Measurements from ENCODE around the gene ARHGDIG.

DNA sequence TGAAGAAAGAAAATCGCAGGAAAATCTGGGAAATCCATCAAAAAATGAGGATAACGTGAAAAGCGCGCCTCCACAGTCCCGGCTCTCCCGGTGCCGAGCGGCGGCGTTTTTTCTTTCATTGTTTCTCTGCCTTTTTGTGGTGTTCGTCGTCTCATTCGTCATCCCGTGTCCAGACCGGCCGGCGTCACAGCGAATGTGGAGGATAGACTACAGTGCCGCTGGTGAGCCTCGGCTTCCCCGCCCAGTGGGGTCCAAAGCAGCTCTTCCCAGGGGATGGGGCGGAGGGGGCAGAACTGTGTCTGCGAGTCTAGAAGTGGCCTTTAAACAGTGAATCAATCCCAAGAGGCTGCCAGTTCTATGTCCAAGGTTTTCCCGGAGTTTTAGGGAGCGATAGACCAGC is 25.9 kb upstream of the ARHGDIG start:
- TF ChIP-seq, protein P1, sequence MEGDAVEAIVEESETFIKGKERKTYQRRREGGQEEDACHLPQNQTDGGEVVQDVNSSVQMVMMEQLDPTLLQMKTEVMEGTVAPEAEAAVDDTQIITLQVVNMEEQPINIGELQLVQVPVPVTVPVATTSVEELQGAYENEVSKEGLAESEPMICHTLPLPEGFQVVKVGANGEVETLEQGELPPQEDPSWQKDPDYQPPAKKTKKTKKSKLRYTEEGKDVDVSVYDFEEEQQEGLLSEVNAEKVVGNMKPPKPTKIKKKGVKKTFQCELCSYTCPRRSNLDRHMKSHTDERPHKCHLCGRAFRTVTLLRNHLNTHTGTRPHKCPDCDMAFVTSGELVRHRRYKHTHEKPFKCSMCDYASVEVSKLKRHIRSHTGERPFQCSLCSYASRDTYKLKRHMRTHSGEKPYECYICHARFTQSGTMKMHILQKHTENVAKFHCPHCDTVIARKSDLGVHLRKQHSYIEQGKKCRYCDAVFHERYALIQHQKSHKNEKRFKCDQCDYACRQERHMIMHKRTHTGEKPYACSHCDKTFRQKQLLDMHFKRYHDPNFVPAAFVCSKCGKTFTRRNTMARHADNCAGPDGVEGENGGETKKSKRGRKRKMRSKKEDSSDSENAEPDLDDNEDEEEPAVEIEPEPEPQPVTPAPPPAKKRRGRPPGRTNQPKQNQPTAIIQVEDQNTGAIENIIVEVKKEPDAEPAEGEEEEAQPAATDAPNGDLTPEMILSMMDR (conservative IDR thresholded peaks at IDR 0.05; ENCODE audit: low read depth in 2 of 2) = no peak
- TF ChIP-seq STAT1 (IDR thresholded peaks at IDR 0.05; ENCODE audit: unreplicated experiment) (no peak), POLR2AphosphoS5 (IDR thresholded peaks at IDR 0.05; ENCODE audit: low read depth) (no peak), JUNB (IDR thresholded peaks at IDR 0.05; ENCODE audit: unreplicated experiment) (no peak), EZH2 (IDR thresholded peaks at IDR 0.05; ENCODE audit: low read depth, unreplicated experiment) (no peak), EZH2phosphoT487 (IDR thresholded peaks at IDR 0.05; ENCODE audit: unreplicated experiment) (no peak), CREB1 (CRISPR knock-in tag; IDR thresholded peaks at IDR 0.05; ENCODE audit: low read depth) (no peak), ETS1 (IDR thresholded peaks at IDR 0.05) (no peak)
- TF ChIP-seq, protein P2, sequence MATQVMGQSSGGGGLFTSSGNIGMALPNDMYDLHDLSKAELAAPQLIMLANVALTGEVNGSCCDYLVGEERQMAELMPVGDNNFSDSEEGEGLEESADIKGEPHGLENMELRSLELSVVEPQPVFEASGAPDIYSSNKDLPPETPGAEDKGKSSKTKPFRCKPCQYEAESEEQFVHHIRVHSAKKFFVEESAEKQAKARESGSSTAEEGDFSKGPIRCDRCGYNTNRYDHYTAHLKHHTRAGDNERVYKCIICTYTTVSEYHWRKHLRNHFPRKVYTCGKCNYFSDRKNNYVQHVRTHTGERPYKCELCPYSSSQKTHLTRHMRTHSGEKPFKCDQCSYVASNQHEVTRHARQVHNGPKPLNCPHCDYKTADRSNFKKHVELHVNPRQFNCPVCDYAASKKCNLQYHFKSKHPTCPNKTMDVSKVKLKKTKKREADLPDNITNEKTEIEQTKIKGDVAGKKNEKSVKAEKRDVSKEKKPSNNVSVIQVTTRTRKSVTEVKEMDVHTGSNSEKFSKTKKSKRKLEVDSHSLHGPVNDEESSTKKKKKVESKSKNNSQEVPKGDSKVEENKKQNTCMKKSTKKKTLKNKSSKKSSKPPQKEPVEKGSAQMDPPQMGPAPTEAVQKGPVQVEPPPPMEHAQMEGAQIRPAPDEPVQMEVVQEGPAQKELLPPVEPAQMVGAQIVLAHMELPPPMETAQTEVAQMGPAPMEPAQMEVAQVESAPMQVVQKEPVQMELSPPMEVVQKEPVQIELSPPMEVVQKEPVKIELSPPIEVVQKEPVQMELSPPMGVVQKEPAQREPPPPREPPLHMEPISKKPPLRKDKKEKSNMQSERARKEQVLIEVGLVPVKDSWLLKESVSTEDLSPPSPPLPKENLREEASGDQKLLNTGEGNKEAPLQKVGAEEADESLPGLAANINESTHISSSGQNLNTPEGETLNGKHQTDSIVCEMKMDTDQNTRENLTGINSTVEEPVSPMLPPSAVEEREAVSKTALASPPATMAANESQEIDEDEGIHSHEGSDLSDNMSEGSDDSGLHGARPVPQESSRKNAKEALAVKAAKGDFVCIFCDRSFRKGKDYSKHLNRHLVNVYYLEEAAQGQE (IDR thresholded peaks at IDR 0.05; ENCODE audit: unreplicated experiment) = no peak
- TF ChIP-seq, protein P3, sequence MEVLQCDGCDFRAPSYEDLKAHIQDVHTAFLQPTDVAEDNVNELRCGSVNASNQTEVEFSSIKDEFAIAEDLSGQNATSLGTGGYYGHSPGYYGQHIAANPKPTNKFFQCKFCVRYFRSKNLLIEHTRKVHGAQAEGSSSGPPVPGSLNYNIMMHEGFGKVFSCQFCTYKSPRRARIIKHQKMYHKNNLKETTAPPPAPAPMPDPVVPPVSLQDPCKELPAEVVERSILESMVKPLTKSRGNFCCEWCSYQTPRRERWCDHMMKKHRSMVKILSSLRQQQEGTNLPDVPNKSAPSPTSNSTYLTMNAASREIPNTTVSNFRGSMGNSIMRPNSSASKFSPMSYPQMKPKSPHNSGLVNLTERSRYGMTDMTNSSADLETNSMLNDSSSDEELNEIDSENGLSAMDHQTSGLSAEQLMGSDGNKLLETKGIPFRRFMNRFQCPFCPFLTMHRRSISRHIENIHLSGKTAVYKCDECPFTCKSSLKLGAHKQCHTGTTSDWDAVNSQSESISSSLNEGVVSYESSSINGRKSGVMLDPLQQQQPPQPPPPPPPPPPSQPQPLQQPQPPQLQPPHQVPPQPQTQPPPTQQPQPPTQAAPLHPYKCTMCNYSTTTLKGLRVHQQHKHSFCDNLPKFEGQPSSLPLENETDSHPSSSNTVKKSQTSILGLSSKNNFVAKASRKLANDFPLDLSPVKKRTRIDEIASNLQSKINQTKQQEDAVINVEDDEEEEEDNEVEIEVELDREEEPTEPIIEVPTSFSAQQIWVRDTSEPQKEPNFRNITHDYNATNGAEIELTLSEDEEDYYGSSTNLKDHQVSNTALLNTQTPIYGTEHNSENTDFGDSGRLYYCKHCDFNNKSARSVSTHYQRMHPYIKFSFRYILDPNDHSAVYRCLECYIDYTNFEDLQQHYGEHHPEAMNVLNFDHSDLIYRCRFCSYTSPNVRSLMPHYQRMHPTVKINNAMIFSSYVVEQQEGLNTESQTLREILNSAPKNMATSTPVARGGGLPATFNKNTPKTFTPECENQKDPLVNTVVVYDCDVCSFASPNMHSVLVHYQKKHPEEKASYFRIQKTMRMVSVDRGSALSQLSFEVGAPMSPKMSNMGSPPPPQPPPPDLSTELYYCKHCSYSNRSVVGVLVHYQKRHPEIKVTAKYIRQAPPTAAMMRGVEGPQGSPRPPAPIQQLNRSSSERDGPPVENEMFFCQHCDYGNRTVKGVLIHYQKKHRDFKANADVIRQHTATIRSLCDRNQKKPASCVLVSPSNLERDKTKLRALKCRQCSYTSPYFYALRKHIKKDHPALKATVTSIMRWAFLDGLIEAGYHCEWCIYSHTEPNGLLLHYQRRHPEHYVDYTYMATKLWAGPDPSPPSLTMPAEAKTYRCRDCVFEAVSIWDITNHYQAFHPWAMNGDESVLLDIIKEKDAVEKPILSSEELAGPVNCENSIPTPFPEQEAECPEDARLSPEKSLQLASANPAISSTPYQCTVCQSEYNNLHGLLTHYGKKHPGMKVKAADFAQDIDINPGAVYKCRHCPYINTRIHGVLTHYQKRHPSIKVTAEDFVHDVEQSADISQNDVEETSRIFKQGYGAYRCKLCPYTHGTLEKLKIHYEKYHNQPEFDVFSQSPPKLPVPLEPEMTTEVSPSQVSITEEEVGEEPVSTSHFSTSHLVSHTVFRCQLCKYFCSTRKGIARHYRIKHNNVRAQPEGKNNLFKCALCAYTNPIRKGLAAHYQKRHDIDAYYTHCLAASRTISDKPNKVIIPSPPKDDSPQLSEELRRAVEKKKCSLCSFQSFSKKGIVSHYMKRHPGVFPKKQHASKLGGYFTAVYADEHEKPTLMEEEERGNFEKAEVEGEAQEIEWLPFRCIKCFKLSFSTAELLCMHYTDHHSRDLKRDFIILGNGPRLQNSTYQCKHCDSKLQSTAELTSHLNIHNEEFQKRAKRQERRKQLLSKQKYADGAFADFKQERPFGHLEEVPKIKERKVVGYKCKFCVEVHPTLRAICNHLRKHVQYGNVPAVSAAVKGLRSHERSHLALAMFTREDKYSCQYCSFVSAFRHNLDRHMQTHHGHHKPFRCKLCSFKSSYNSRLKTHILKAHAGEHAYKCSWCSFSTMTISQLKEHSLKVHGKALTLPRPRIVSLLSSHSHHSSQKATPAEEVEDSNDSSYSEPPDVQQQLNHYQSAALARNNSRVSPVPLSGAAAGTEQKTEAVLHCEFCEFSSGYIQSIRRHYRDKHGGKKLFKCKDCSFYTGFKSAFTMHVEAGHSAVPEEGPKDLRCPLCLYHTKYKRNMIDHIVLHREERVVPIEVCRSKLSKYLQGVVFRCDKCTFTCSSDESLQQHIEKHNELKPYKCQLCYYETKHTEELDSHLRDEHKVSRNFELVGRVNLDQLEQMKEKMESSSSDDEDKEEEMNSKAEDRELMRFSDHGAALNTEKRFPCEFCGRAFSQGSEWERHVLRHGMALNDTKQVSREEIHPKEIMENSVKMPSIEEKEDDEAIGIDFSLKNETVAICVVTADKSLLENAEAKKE (CRISPR knock-in tag; IDR thresholded peaks at IDR 0.05) = no peak

All from GM23338 (cell line).